ENCODE results near the gene ANKRD63. TPM values are rescaled to one million over a fixed set of nuclear protein-coding genes. Genes with fewer than 3 reads are reported as not detected.
A peak's percentile ranks its signal among the peaks of the same experiment; 100 is the strongest.

ANKRD63 gene
- total and polyA plus RNA-seq, 9 of the 15 experiments (the other 6 are each of a cell fraction or from before 2014, with no cell fraction given) = 1.3 to 2.0 (median 1.8) TPM; not detected in 6

DNA sequence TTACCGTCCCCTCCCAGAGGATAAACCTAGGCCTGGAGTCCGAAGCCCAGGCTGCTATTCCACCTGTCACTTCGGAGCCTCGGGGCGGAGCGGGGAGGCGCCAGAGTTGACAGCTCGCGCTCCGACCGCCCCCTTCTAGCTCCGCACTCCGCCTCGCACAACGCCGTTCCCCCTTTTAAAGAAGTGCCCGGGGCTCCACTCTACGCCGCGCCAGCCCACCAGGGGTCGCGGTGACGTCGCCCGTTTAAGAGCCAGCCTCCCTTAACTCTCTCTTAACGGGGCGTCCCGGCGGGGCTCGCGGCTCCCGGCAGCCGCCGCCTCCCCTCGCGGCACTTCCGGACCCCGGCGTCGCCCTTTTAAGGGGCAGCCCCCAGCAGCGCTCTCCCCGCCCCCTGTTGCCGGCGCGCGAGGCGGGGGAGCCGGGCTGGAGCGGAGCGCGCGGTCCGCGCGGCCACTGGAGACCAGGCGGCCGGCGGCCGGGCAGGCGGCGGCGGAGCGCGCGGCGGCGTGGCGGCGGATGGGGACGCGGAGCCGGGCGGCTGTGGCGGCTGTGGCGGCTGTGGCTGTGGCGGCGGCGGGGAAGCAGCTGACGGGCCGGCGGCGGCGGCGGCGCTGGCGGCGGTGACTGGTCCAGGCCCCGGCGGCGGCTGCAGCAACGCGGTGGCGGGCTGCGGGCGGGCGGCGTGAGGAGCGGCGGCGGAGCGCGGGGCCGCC, 40.5 kb upstream of the ANKRD63 start, which contains the start of gene INAFM2 (continued):
- TF ChIP-seq ARID4B (CRISPR knock-in tag; IDR thresholded peaks at IDR 0.05) (peak; percentile 88), PHF21A (IDR thresholded peaks at IDR 0.05; ENCODE audit: borderline replicate concordance, low read depth) (0 out of 2 replicates have a peak, but pooled peaks have one; percentile 56), GMEB1 (CRISPR knock-in tag; IDR thresholded peaks at IDR 0.05) (peak; percentile 41; the same call in 1 of the 2 replicates), MYNN (IDR thresholded peaks at IDR 0.05) (no peak), MYNN (CRISPR knock-in tag; IDR thresholded peaks at IDR 0.05) (no peak), TAF1 (IDR thresholded peaks at IDR 0.05; ENCODE audit: control insufficient read depth, extremely low read depth, insufficient read depth, low read length, severe bottlenecking) (peak; percentile 55), CHCHD3 (CRISPR knock-in tag; IDR thresholded peaks at IDR 0.05) (no peak), ZNF696 (CRISPR knock-in tag; conservative IDR thresholded peaks at IDR 0.05) (no peak), EGR1 (conservative IDR thresholded peaks at IDR 0.05) (peak; percentile 30; the same call in 1 of the 2 replicates), CTCFL (IDR thresholded peaks at IDR 0.05; ENCODE audit: borderline replicate concordance, insufficient read depth, low read depth, low read length, poor library complexity, severe bottlenecking) (peak; percentile 97), POLR2G (IDR thresholded peaks at IDR 0.05; ENCODE audit: low read depth, low read length) (peak; percentile 84), CREB1 (IDR thresholded peaks at IDR 0.05) (peak; percentile 57), CREB1 (CRISPR knock-in tag; IDR thresholded peaks at IDR 0.05) (peak; percentile 86), TCF3 (CRISPR knock-in tag; IDR thresholded peaks at IDR 0.05) (peak; percentile 23; the same call in 1 of the 2 replicates), JUND (IDR thresholded peaks at IDR 0.05; ENCODE audit: borderline replicate concordance, low read depth, low read length) (peak; percentile 91), JUND (tag; IDR thresholded peaks at IDR 0.05; ENCODE audit: borderline replicate concordance, low read depth, low read length) (peak; percentile 32; the same call in 1 of the 3 replicates), TEAD4 (IDR thresholded peaks at IDR 0.05; ENCODE audit: low read length) (no peak), TEAD4 (CRISPR knock-in tag; IDR thresholded peaks at IDR 0.05; ENCODE audit: borderline replicate concordance) (0 out of 2 replicates have a peak, but pooled peaks have one; percentile 60), MAX (CRISPR knock-in tag; IDR thresholded peaks at IDR 0.05) (peak; percentile 98)

Data from K562 (cell line).